Gastrocnemius medialis (tissue), 4 donors: ENCODE data around the gene SGSM2.

Experiments
- CTCF ChIP-seq, 5 experiments: fragments of 450-650 bp in 3 of 5; fragments of 200-600 bp in 2 of 5; sonication (generic) in 2 of 5; IDR thresholded peaks in 4 of 5; conservative IDR thresholded peaks in 1 of 5; 1 replicate in 4 of 5; 2 replicates in 1 of 5; pipeline ENCODE4 v1.5.1; 2016 to 2019; ENCODE audit warnings: antibody characterized with exemption in 5 of 5, mild to moderate bottlenecking in 3 of 5, moderate library complexity in 3 of 5
- POLR2A ChIP-seq, 2 donors: fragments of 450-650 bp; IDR thresholded peaks; one replicate each; pipeline ENCODE4 v1.6.1; 2017; ENCODE audit warnings: antibody characterized with exemption in 2 of 2, mild to moderate bottlenecking in 2 of 2, moderate library complexity in 2 of 2

GRCh38 chr17:2346475-2346874, 9.2 kb downstream of the SGSM2 start:
- TF ChIP-seq CTCF (IDR thresholded peaks at IDR 0.05 in 4 of 5, conservative IDR thresholded peaks at IDR 0.05 in 1 of 5) (no peak), POLR2A (IDR thresholded peaks at IDR 0.05) (no peak)
